Pancreas (tissue), 10 donors: ENCODE results near the gene ESRRB. TPM values are rescaled to one million over a fixed set of nuclear protein-coding genes. Genes with fewer than 3 reads are reported as not detected.

Experiments used
- ATAC-seq, 4 donors: fragments of 200-7000 bp; cut with Tn5 transposase; one replicate each; pipeline versions ENCODE4 v1.8.0 to v1.9.1; 2020; ENCODE audit warnings: mild to moderate bottlenecking in 4 of 4, moderate library complexity in 4 of 4
- DNase-seq, 6 donors: peaks; one replicate each; pipeline ENCODE4 v3.0.0-alpha.2; 2020
- FAIRE-seq: peaks from 2 replicates; lab custom pipeline; 2012; peaks lifted over from hg19 to GRCh38; lab: Jason Lieb, UNC
- H3K27ac ChIP-seq, 4 donors: fragments of 200-600 bp; sonication (generic); 1 replicate in 3 of 4; 2 replicates in 1 of 4; pipeline versions ENCODE4 v1.5.0 to v1.8.0; 2020
- H3K27me3 ChIP-seq, 4 donors: fragments of 200-600 bp; one replicate each; pipeline ENCODE4 v1.8.0; 2021
- H3K36me3 ChIP-seq, 3 donors: fragments of 200-600 bp; sonication (generic) in 1 of 3; one replicate each; pipeline versions ENCODE4 v1.5.0 to v1.8.0; 2020 to 2021
- H3K4me1 ChIP-seq, 3 donors: fragments of 200-600 bp; one replicate each; pipeline ENCODE4 v1.8.0; 2021
- H3K4me3 ChIP-seq, 4 donors: fragments of 200-600 bp; sonication (generic) in 2 of 4; one replicate each; pipeline versions ENCODE4 v1.5.0 to v1.8.0; 2020 to 2021
- H3K9me3 ChIP-seq, 4 donors: fragments of 200-600 bp; one replicate each; pipeline ENCODE4 v1.8.0; 2021
- WGBS, 2 donors: extraction: QIAGEN DNeasy Blood & Tissue Kit; methylation state at CpG; one replicate each; pipeline ENCODE4 v1.1.7; 2013; 5-methylcytosine and 5-hydroxymethylcytosine counted together
- intact Hi-C, 3 donors: fragments of 100-400 bp; cut with DNase I; formaldehyde crosslinking; loops; one replicate each; pipeline versions ENCODE4 v1.11.1 to v1.14.2; 2022
- polyA plus RNA-seq, 2 donors: library from polyadenylated mRNA; stranded (reverse); fragments of 200-250 nt; gene quantifications; one replicate each; pipeline ENCODE4 v1.2.3, GENCODE V29; 2013
- total RNA-seq, 6 donors: library from RNA; stranded (reverse); fragmentation: NEBNext Ultra II Directional in 4 of 6; extraction: Animal tissue kit (Norgen Biotek cat#: 25700) in 4 of 6; gene quantifications; one replicate each; pipeline versions ENCODE4 v1.2.1 to v1.2.4, GENCODE V29; 2021 to 2023
- TF ChIP-seq, protein P1 (sequence below), 4 donors: fragments of 200-600 bp; sonication (generic) in 3 of 4; IDR thresholded peaks; one replicate each; pipeline versions ENCODE4 v1.5.0 to v1.8.0; 2021; ENCODE audit warnings: antibody characterized with exemption in 4 of 4
- donor health status: healthy with polysubstance abuse.
- donor health status: DM: no; HTN: no; CAD: no; lungs with moderate emphysema.
- donor health status: DM: no; HTN: no; CAD: no.
- donor health status: control.
- donor health status: control.
- donor health status: Bipolar disorder and iron deficiency.
- donor health status: DM: yes; HTN: yes; CAD: no.
- donor health status: DM: no; HTN: no; CAD: no.
- donor health status: DM: no; HTN: no; CAD: no.
- donor health status: DM: yes; HTN: yes; CAD: no.

The ESRRB gene
- total and polyA plus RNA-seq, 8 donors, result 0.14 to 0.85 (median 0.50) TPM; not detected in 2

GRCh38 chr14:76431538-76431937 is 55.6 kb downstream of the ESRRB start:
- ATAC-seq, result no peak
- TF ChIP-seq, protein P1, sequence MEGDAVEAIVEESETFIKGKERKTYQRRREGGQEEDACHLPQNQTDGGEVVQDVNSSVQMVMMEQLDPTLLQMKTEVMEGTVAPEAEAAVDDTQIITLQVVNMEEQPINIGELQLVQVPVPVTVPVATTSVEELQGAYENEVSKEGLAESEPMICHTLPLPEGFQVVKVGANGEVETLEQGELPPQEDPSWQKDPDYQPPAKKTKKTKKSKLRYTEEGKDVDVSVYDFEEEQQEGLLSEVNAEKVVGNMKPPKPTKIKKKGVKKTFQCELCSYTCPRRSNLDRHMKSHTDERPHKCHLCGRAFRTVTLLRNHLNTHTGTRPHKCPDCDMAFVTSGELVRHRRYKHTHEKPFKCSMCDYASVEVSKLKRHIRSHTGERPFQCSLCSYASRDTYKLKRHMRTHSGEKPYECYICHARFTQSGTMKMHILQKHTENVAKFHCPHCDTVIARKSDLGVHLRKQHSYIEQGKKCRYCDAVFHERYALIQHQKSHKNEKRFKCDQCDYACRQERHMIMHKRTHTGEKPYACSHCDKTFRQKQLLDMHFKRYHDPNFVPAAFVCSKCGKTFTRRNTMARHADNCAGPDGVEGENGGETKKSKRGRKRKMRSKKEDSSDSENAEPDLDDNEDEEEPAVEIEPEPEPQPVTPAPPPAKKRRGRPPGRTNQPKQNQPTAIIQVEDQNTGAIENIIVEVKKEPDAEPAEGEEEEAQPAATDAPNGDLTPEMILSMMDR (IDR thresholded peaks at IDR 0.05), result no peak
- intact Hi-C loops, result no loop called here
- H3K4me3 ChIP-seq, result no peak overlapping the region
- H3K9me3 ChIP-seq, result no peaks in the 10 kb centered on the region
- H3K27ac ChIP-seq, result no peak overlapping the region
- DNase-seq, result no peak
- WGBS, 2 donors, result 73 to 75% methylated on average over 9 of the region's 9 CpGs
- H3K27me3 ChIP-seq, result no peaks in the 10 kb centered on the region
- FAIRE-seq, result no peak
- no peaks in the 10 kb centered on the region for H3K4me1 ChIP-seq
- H3K36me3 ChIP-seq, result no peaks in the 10 kb centered on the region

DNA sequence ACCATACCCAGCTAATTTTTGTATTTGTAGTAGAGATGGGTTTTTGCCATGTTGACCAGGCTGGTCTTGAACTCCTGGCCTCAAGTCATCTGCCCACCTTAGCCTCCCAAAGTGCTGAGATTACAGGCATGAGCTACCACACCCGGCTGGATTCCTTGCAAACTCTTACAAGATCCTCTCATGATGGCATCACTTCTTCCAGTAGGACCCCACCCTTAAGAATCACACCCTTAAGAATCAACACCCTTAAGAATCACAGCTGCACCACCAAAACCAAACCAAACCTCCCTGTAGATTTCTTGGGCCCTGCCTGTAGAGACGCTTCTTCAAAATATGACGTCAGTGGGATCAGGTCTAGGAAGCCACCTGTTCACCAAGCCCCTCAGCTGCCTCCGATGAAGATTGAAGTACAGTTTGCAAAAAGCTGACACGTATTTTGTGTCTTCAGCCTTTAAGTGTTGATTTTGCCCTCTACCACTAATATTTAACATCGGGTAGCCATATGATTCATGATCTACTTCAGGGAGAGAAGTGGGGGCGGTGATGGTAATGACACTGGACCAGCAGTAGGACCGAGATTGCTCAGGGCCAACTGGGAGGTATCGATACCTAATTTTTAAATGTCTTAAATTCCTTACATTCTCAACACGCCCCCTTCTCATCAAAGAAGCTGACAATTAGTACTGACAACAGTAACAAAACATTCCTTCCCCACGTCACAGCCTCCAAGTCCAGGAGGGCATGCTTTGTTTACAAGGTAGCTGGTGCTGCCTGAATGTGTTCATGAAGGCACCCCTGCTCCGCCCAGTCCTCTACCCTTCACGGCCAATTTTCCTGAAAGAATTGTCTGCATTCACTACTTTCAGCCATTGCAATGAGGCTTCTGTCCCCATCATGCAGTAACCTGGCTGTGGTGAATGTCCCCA is 57.2 kb downstream of the ESRRB start:
- no peak for FAIRE-seq
- Histone ChIP-seq H3K36me3 (no peaks in the 10 kb centered on the region), H3K9me3 (no peaks in the 10 kb centered on the region), H3K4me3 (no peak overlapping the region), H3K27me3 (no peaks in the 10 kb centered on the region), H3K27ac (no peak overlapping the region), H3K4me1 (no peaks in the 10 kb centered on the region)
- no peak for ATAC-seq
- intact Hi-C loops, result no loop called here
- TF ChIP-seq, protein P1 (IDR thresholded peaks at IDR 0.05), result no peak
- no peak for DNase-seq
- WGBS, 2 donors, result 62 to 71% methylated on average over 13 of the region's 13 CpGs

DNA sequence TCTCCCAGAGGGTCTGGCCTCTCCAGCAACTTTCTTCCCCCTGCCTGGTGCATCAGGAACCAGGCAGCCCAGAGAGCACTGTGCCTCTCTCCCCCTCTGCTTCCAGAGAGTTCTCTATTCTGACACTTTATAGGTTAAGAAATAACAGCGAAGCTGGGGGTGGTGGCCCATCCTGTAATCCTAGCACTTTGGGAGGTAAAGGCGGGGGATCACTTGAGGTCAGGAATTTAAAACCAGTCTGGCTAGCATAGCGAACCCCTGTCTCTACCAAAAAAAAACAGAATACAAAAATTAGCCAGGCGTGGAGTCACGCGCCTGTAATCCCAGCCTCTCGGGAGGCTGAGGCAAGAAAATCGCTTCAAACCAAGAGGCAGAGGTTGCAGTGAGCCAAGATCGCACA is 58.3 kb downstream of the ESRRB start:
- no peaks in the 10 kb centered on the region for H3K4me1 ChIP-seq
- intact Hi-C loops, result no loop called here
- H3K27ac ChIP-seq, result no peak overlapping the region
- H3K4me3 ChIP-seq, result no peak overlapping the region
- H3K36me3 ChIP-seq, result no peaks in the 10 kb centered on the region
- H3K27me3 ChIP-seq, result no peaks in the 10 kb centered on the region
- DNase-seq, result no peak
- TF ChIP-seq, protein P1 (IDR thresholded peaks at IDR 0.05), result no peak
- no peak for FAIRE-seq
- no peak for ATAC-seq
- 84 to 89% methylated on average over 9 of the region's 9 CpGs for WGBS, 2 donors
- no peaks in the 10 kb centered on the region for H3K9me3 ChIP-seq

- Histone ChIP-seq H3K36me3 (no peaks in the 10 kb centered on the region), H3K27ac (no peak overlapping the region), H3K4me3 (no peak overlapping the region), H3K4me1 (no peaks in the 10 kb centered on the region), H3K27me3 (no peaks in the 10 kb centered on the region), H3K9me3 (no peaks in the 10 kb centered on the region)
- WGBS, 2 donors, result 93 to 96% methylated on average over 33 of the region's 33 CpGs
- intact Hi-C loops, result no loop called here
- ATAC-seq (no peak), FAIRE-seq (no peak), DNase-seq (peak in 1 of 6 donors; percentile 57)
- TF ChIP-seq, protein P1 (IDR thresholded peaks at IDR 0.05), result no peak
Measured at GRCh38 chr14:76439237-76439775, 63.4 kb downstream of the ESRRB start.

DNA sequence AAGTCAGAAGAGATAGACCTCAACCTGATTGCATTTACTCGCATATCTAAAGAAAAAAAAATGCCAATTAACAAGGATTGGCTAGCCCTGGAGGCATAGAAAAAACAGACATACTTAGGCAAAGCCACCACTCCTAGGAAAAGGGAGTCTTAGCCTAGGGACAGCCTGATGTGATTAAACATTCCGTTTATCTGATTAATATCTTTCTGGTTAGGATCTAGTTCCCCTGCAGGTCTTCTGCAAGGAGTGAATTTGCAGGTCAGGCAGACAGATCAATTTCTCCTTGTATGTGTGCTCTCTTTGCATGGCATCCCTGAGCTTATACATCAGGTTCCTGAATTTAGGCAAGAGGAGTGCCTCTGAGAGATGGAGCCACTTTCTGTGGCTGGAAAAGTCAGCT is 70.5 kb downstream of the ESRRB start:
- no peak for DNase-seq
- 53 to 78% methylated on average over 2 of the region's 2 CpGs for WGBS, 2 donors
- no peaks in the 10 kb centered on the region for H3K4me1 ChIP-seq
- H3K4me3 ChIP-seq, result no peak overlapping the region
- FAIRE-seq, result no peak
- no peak overlapping the region for H3K27ac ChIP-seq
- intact Hi-C loops, result no loop called here
- no peaks in the 10 kb centered on the region for H3K36me3 ChIP-seq
- TF ChIP-seq, protein P1 (IDR thresholded peaks at IDR 0.05), result no peak
- ATAC-seq, result no peak
- H3K9me3 ChIP-seq, result no peaks in the 10 kb centered on the region
- no peaks in the 10 kb centered on the region for H3K27me3 ChIP-seq
